Neural cell (in vitro differentiated cells): ENCODE results near the gene KCTD16. TPM values are rescaled to one million over a fixed set of nuclear protein-coding genes. Genes with fewer than 3 reads are reported as not detected.

Experiments
- H2AFZ ChIP-seq: fragments of 200-600, 300-800 bp; sonication (generic), shearing (Covaris generic); 2 replicates; pipeline ENCODE4 v1.6.0; 2014; ENCODE audit warnings: low read depth, mild to moderate bottlenecking, antibody characterized with exemption, low read length, moderate library complexity
- H3F3A ChIP-seq: fragments of 200-600 bp; shearing (Covaris generic); 2 replicates; pipeline ENCODE4 v1.6.1; 2016; ENCODE audit warnings: mild to moderate bottlenecking, moderate library complexity, mixed read lengths, antibody characterized with exemption, low read length; ENCODE audit not compliant: insufficient read depth, poor library complexity, severe bottlenecking
- H3K27ac ChIP-seq: fragments of 200-600, 300-800 bp; sonication (generic), shearing (Covaris generic); 2 replicates; pipeline ENCODE4 v1.5.1; 2014; ENCODE audit warnings: mild to moderate bottlenecking, low read length, moderate library complexity
- H3K27me3 ChIP-seq: fragments of 300-800, 200-600 bp; sonication (generic), shearing (Covaris generic); 2 replicates; pipeline ENCODE4 v1.6.0; 2014; ENCODE audit warnings: mild to moderate bottlenecking, low read depth, low read length, moderate library complexity; ENCODE audit not compliant: insufficient read depth
- H3K36me3 ChIP-seq: fragments of 300-800, 200-600 bp; sonication (generic), shearing (Covaris generic); 2 replicates; pipeline ENCODE4 v1.5.1; 2014; ENCODE audit warnings: mild to moderate bottlenecking, antibody characterized with exemption, low read length, moderate library complexity; ENCODE audit not compliant: insufficient read depth
- H3K4me2 ChIP-seq: fragments of 300-800, 200-600 bp; sonication (generic), shearing (Covaris generic); 2 replicates; pipeline ENCODE4 v1.6.0; 2014; ENCODE audit warnings: mild to moderate bottlenecking, low read length
- H3K4me3 ChIP-seq: fragments of 300-800, 200-600 bp; sonication (generic), shearing (Covaris generic); 2 replicates; pipeline ENCODE4 v1.5.1; 2014; ENCODE audit warnings: mild to moderate bottlenecking, low read length, moderate library complexity
- H3K79me2 ChIP-seq: fragments of 200-600 bp; shearing (Covaris generic); replicated peaks from 2 replicates; pipeline ENCODE4 v1.6.0; 2014; ENCODE audit warnings: mild to moderate bottlenecking, low read length, moderate library complexity; ENCODE audit not compliant: insufficient read depth
- H3K9ac ChIP-seq: fragments of 300-800, 200-600 bp; sonication (generic), shearing (Covaris generic); 2 replicates; pipeline ENCODE4 v1.6.1; 2016; ENCODE audit warnings: mild to moderate bottlenecking, low read length, mixed read lengths
- H3K9me2 ChIP-seq: fragments of 200-600 bp; shearing (Covaris generic); 2 replicates; pipeline ENCODE4 v1.6.1; 2016; ENCODE audit warnings: mild to moderate bottlenecking, low read length, mixed read lengths; ENCODE audit not compliant: insufficient read depth
- H3K9me3 ChIP-seq: fragments of 200-600, 300-800 bp; sonication (generic), shearing (Covaris generic); 2 replicates; pipeline ENCODE4 v1.6.1; 2016; ENCODE audit warnings: mild to moderate bottlenecking, mixed run types, low read length, moderate library complexity, mixed read lengths
- H4K20me1 ChIP-seq: fragments of 200-600 bp; shearing (Covaris generic); 2 replicates; pipeline ENCODE4 v1.6.1; 2016; ENCODE audit warnings: mild to moderate bottlenecking, mixed run types; ENCODE audit not compliant: insufficient read depth
- EP300 ChIP-seq: fragments of 450-650 bp; conservative IDR thresholded peaks from 2 replicates; pipeline ENCODE4 v1.6.1; 2014; ENCODE audit warnings: antibody characterized with exemption, mild to moderate bottlenecking, moderate library complexity; ENCODE audit not compliant: poor library complexity, severe bottlenecking
- EZH2 ChIP-seq: fragments of 200-600, 300-800 bp; shearing (Covaris generic), sonication (generic); IDR thresholded peaks from 2 replicates; pipeline ENCODE4 v1.6.1; 2014; ENCODE audit warnings: antibody characterized with exemption, low read length, borderline replicate concordance, mild to moderate bottlenecking; ENCODE audit not compliant: insufficient read depth, poor library complexity, severe bottlenecking
- MXI1 ChIP-seq: fragments of 450-650 bp; conservative IDR thresholded peaks from 2 replicates; pipeline ENCODE4 v1.6.1; 2014; ENCODE audit warnings: antibody characterized with exemption, mild to moderate bottlenecking; ENCODE audit not compliant: poor library complexity, severe bottlenecking
- RAD21 ChIP-seq: fragments of 450-650 bp; conservative IDR thresholded peaks from 2 replicates; pipeline ENCODE4 v1.6.1; 2014; ENCODE audit warnings: antibody characterized with exemption, mild to moderate bottlenecking, moderate library complexity
- REST ChIP-seq: IDR thresholded peaks from 2 replicates; pipeline ENCODE4 v1.6.1; 2012; ENCODE audit warnings: borderline replicate concordance
- SMC3 ChIP-seq: fragments of 450-650 bp; conservative IDR thresholded peaks from 2 replicates; pipeline ENCODE4 v1.6.1; 2014; ENCODE audit warnings: antibody characterized with exemption, mild to moderate bottlenecking, moderate library complexity; ENCODE audit not compliant: poor library complexity
- TAF1 ChIP-seq: IDR thresholded peaks from 2 replicates; pipeline ENCODE4 v1.6.1; 2012; ENCODE audit warnings: low read depth
- polyA plus RNA-seq: library from polyadenylated mRNA; depleted of rRNA; stranded (reverse); fragments of >200 nt; gene quantifications from 2 replicates; pipeline ENCODE4 v1.2.3, GENCODE V29; 2014
- TF ChIP-seq, protein P1 (sequence below): fragments of 450-650 bp; IDR thresholded peaks from 2 replicates; pipeline ENCODE4 v1.5.1; 2014; ENCODE audit warnings: antibody characterized with exemption, mild to moderate bottlenecking, moderate library complexity; ENCODE audit not compliant: poor library complexity, severe bottlenecking

Gene KCTD16
- polyA plus RNA-seq, 1 donor from 2014 or later: 7.1 TPM

- Histone ChIP-seq H3F3A (no peaks in the 10 kb centered on the region), H3K4me3 (no peak overlapping the region), H3K9ac (no peak overlapping the region), H3K79me2 (no peaks in the 10 kb centered on the region), H3K9me3 (no peaks in the 10 kb centered on the region), H3K36me3 (no peaks in the 10 kb centered on the region), H3K4me2 (no peak overlapping the region), H3K9me2 (no peaks in the 10 kb centered on the region), H3K27me3 (no peaks in the 10 kb centered on the region), H3K27ac (no peak overlapping the region), H4K20me1 (no peaks in the 10 kb centered on the region), H2AFZ (no peak overlapping the region)
- TF ChIP-seq MXI1: no peak
- no peak for TF ChIP-seq REST
- no peak for TF ChIP-seq EZH2
- no peak for TF ChIP-seq TAF1
- TF ChIP-seq, protein P1, sequence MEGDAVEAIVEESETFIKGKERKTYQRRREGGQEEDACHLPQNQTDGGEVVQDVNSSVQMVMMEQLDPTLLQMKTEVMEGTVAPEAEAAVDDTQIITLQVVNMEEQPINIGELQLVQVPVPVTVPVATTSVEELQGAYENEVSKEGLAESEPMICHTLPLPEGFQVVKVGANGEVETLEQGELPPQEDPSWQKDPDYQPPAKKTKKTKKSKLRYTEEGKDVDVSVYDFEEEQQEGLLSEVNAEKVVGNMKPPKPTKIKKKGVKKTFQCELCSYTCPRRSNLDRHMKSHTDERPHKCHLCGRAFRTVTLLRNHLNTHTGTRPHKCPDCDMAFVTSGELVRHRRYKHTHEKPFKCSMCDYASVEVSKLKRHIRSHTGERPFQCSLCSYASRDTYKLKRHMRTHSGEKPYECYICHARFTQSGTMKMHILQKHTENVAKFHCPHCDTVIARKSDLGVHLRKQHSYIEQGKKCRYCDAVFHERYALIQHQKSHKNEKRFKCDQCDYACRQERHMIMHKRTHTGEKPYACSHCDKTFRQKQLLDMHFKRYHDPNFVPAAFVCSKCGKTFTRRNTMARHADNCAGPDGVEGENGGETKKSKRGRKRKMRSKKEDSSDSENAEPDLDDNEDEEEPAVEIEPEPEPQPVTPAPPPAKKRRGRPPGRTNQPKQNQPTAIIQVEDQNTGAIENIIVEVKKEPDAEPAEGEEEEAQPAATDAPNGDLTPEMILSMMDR: no peak
- TF ChIP-seq EP300: no peak
- no peak for TF ChIP-seq SMC3
- TF ChIP-seq RAD21: no peak
Observed at GRCh38 chr5:144332265-144332664, 161.6 kb downstream of the KCTD16 start.

GRCh38 chr5:144333336-144333920, 162.8 kb downstream of the KCTD16 start:
- TF ChIP-seq EZH2 (no peak), REST (no peak), MXI1 (no peak)
- no peaks in the 10 kb centered on the region for H3K9me3 ChIP-seq
- H3K27me3 ChIP-seq: no peaks in the 10 kb centered on the region
- no peaks in the 10 kb centered on the region for H3F3A ChIP-seq
- no peaks in the 10 kb centered on the region for H4K20me1 ChIP-seq
- H3K79me2 ChIP-seq: no peaks in the 10 kb centered on the region
- no peaks in the 10 kb centered on the region for H3K9me2 ChIP-seq
- no peaks in the 10 kb centered on the region for H3K36me3 ChIP-seq
- no peak overlapping the region for H3K4me2 ChIP-seq
- H3K9ac ChIP-seq: no peak overlapping the region
- no peak overlapping the region for H2AFZ ChIP-seq
- no peak overlapping the region for H3K4me3 ChIP-seq
- no peak overlapping the region for H3K27ac ChIP-seq
